ENCODE measurements around the gene CTNNA2. TPM values are rescaled to one million over a fixed set of nuclear protein-coding genes. Genes with fewer than 3 reads are reported as not detected.

The CTNNA2 gene
- total RNA-seq, 4 donors from 2014 or later = 0.40 to 1.7 (median 1.5) TPM; not detected in 1

GRCh38 chr2:80417737-80418136 lies 904.9 kb downstream of the CTNNA2 start:
- WGBS, 2 donors (ENCODE audit: low coverage in 1 of 2) = 90% methylated on average over 1 of the region's 1 CpG
- Histone ChIP-seq H3K9me3 (no peaks in the 10 kb centered on the region), H3K27ac (no peak overlapping the region), H3K27me3 (no peaks in the 10 kb centered on the region), H3K36me3 (no peaks in the 10 kb centered on the region), H3K4me3 (no peak overlapping the region), H3K4me1 (no peaks in the 10 kb centered on the region)
- TF ChIP-seq POLR2AphosphoS5 (IDR thresholded peaks at IDR 0.05) (no peak), POLR2A (IDR thresholded peaks at IDR 0.05) (no peak), CTCF (IDR thresholded peaks at IDR 0.05) (no peak), EP300 (IDR thresholded peaks at IDR 0.05; ENCODE audit: low read depth) (no peak)
- DNase-seq = no peak
- in situ Hi-C loops (cut with MboI; ENCODE audit: low pct_ligation_motif_present in 1 of 4, low pct_unique_long_range_greater_than_20kb in 1 of 4, low sequenced_read_pairs in 3 of 4) = no loop called here
- intact Hi-C loops (cut with DNase I; ENCODE audit: low total_unique reads) = no loop called here

- Histone ChIP-seq H3K4me3 (no peak overlapping the region), H3K4me1 (no peaks in the 10 kb centered on the region), H3K9me3 (no peaks in the 10 kb centered on the region), H3K27me3 (no peaks in the 10 kb centered on the region), H3K36me3 (no peaks in the 10 kb centered on the region), H3K27ac (no peak overlapping the region)
- DNase-seq = no peak
- WGBS, 2 donors (ENCODE audit: low coverage in 1 of 2) = 73 to 77% methylated on average over 6 of the region's 6 CpGs
- intact Hi-C loops (cut with DNase I; ENCODE audit: low total_unique reads) = no loop called here
- TF ChIP-seq CTCF (IDR thresholded peaks at IDR 0.05) (no peak), POLR2AphosphoS5 (IDR thresholded peaks at IDR 0.05) (no peak), EP300 (IDR thresholded peaks at IDR 0.05; ENCODE audit: low read depth) (no peak), POLR2A (IDR thresholded peaks at IDR 0.05) (no peak)
- in situ Hi-C loops (cut with MboI; ENCODE audit: low pct_ligation_motif_present in 1 of 4, low pct_unique_long_range_greater_than_20kb in 1 of 4, low sequenced_read_pairs in 3 of 4) = no loop called here
These were observed 907.8 kb downstream of the CTNNA2 start for GRCh38 chr2:80420530-80421208.

- no peak for TF ChIP-seq CTCF (IDR thresholded peaks at IDR 0.05)
- Histone ChIP-seq H3K9me3 (no peaks in the 10 kb centered on the region), H3K27me3 (no peaks in the 10 kb centered on the region), H3K4me1 (no peaks in the 10 kb centered on the region), H3K4me3 (no peak overlapping the region), H3K36me3 (no peaks in the 10 kb centered on the region), H3K27ac (no peak overlapping the region)
- DNase-seq = no peak
- in situ Hi-C loops (cut with MboI; ENCODE audit: low pct_ligation_motif_present in 1 of 4, low pct_unique_long_range_greater_than_20kb in 1 of 4, low sequenced_read_pairs in 3 of 4) = no loop called here
- intact Hi-C loops (cut with DNase I; ENCODE audit: low total_unique reads) = no loop called here
- 70 to 75% methylated on average over 2 of the region's 2 CpGs for WGBS, 2 donors (ENCODE audit: low coverage in 1 of 2)
These were observed 916.4 kb downstream of the CTNNA2 start for GRCh38 chr2:80429251-80429650.

- no peaks in the 10 kb centered on the region for H3K9me3 ChIP-seq
- no peaks in the 10 kb centered on the region for H3K4me1 ChIP-seq
- TF ChIP-seq EP300 (IDR thresholded peaks at IDR 0.05; ENCODE audit: low read depth) (no peak), CTCF (IDR thresholded peaks at IDR 0.05) (no peak), POLR2AphosphoS5 (IDR thresholded peaks at IDR 0.05) (no peak)
- H3K27me3 ChIP-seq = no peaks in the 10 kb centered on the region
- no peaks in the 10 kb centered on the region for H3K36me3 ChIP-seq
- H3K27ac ChIP-seq = no peak overlapping the region
- in situ Hi-C loops (cut with MboI; ENCODE audit: low pct_ligation_motif_present in 1 of 4, low pct_unique_long_range_greater_than_20kb in 1 of 4, low sequenced_read_pairs in 3 of 4) (no loop called here), intact Hi-C loops (cut with DNase I; ENCODE audit: low total_unique reads) (no loop called here)
- DNase-seq = no peak
- WGBS, 2 donors (ENCODE audit: low coverage in 1 of 2) = 88 to 90% methylated on average over 5 of the region's 5 CpGs
- no peak overlapping the region for H3K4me3 ChIP-seq
These were observed 925.1 kb downstream of the CTNNA2 start for GRCh38 chr2:80437959-80438358.

Data from transverse colon (tissue), 4 donors.